ENCODE data around the gene PLSCR5.

GRCh38 chr3:146625186-146625775, 20.1 kb upstream of the PLSCR5 start:
- TF ChIP-seq EZH2phosphoT487 (IDR thresholded peaks at IDR 0.05; ENCODE audit: insufficient read depth, low read depth) (no peak), EZH2 (IDR thresholded peaks at IDR 0.05; ENCODE audit: insufficient read depth, poor library complexity, severe bottlenecking) (no peak)
